Mucosa of rectum (tissue), 2 donors: ENCODE results near the gene LARP6.
"Not testable (repeated sequence)": the region's sequence is repeated elsewhere in the genome, so short reads cannot be mapped to it uniquely, and the experiment has no call there.

ENCODE experiments used
- H3K27ac ChIP-seq, 2 donors: one replicate each; pipeline ENCODE4 v1.7.0; 2013; ENCODE audit warnings: inconsistent platforms in 2 of 2, low read depth in 2 of 2, low read length in 2 of 2
- H3K27me3 ChIP-seq, 2 donors: one replicate each; pipeline ENCODE4 v1.7.0; 2013; ENCODE audit warnings: low read length in 2 of 2; ENCODE audit not compliant: control insufficient read depth in 2 of 2, insufficient read depth in 2 of 2
- H3K36me3 ChIP-seq, 2 donors: one replicate each; pipeline ENCODE4 v1.7.0; 2013; ENCODE audit warnings: low read length in 2 of 2; ENCODE audit not compliant: control insufficient read depth in 2 of 2, insufficient read depth in 2 of 2
- H3K4me1 ChIP-seq, 2 donors: one replicate each; pipeline ENCODE4 v1.7.0; 2013; ENCODE audit warnings: low read length in 2 of 2, mild to moderate bottlenecking in 1 of 2; ENCODE audit not compliant: control insufficient read depth in 2 of 2, insufficient read depth in 2 of 2
- H3K4me3 ChIP-seq, 2 donors: one replicate each; pipeline ENCODE4 v1.7.0; 2013; ENCODE audit warnings: low read length in 2 of 2
- H3K9ac ChIP-seq, 2 donors: one replicate each; pipeline ENCODE4 v1.7.0; 2013; ENCODE audit warnings: low read length in 2 of 2, low read depth in 1 of 2, mild to moderate bottlenecking in 1 of 2
- H3K9me3 ChIP-seq, 2 donors: one replicate each; pipeline ENCODE4 v1.7.0; 2013; ENCODE audit warnings: low read length in 2 of 2; ENCODE audit not compliant: control insufficient read depth in 2 of 2
- donor health status: healthy.
- donor health status: Normal muscosa, but diverticular disease.

LARP6 gene

DNA sequence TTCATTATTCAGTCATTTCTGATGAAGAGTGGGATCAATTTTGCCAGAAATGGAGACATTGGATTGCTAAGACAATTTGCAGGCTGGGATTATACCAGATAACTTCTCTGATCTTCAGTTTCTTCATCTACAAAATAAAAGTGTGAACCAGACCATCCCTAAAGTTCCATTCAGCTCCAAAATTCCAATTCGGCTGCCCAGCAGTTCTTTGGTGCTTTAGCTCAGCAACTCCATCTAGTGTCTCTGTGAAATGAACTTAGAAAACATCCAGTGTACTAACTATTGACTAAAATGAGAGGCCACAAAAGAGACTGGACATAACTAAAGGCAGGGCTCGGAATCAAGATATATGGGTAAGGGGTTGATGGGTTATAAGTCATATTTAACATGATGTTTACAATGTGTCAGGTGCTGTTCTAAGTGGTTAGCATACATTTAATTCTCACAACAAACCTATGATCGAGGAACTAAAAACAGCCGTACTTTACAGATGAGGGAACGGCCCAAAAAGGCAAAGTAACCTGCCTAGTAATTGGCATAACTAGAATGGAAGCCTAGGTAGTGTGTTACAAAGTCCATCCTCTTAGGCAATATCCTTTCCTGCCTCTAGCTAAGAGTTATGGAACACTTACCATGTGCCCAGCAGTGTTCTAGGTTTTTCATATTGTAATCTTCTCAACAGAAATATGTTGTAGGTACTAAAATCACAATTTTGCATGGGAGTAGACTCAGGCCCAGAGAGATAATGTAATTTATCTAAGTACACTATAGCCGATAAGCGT, 21.2 kb upstream of the LARP6 start:
- no peaks in the 10 kb centered on the region for H3K4me1 ChIP-seq
- H3K27me3 ChIP-seq = peaks cover 0 to 3% of the 10 kb centered on the region in 2 donors
- no peak overlapping the region for H3K27ac ChIP-seq
- no peaks in the 10 kb centered on the region for H3K9me3 ChIP-seq
- H3K4me3 ChIP-seq = no peak overlapping the region
- no peak overlapping the region for H3K9ac ChIP-seq
- H3K36me3 ChIP-seq = no peaks in the 10 kb centered on the region

DNA sequence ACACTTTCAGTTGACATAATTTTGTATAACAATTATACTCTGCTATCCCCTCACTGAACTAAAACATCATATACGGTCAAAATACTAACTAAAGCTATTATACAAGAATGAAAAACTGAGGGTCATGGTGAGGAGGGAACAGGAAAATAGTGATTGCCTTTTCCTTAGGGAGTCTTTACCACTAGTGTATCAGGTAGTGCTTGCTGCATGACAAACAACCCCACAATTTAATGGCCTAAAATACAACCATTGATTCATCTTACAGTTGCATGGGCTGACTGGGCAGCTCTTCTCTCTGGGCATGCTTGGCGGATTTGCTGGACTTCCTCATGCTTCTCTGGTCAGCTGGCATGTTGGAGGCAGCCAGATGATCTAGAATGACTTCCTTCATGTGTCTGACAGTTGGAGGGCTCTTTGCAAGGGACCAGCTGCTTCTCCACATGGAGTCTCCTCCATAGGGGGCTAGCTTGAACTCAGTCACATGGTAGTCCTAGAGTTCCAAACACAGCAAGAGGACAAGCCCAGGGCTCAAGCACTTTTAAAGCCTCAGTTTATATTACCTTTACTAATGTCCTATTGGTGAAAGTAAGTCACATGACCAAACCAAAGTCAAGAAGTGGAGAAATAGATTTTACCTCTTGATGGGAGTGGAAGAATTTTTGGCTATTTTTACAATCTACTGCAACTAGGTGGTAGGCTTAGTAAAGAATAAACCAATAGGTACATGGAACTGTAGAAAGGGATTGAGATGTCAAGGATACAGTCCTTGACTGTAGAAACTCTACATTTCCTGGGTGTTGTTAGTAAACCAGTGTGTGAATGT, 19.5 kb upstream of the LARP6 start:
- Histone ChIP-seq H3K9me3 (no peaks in the 10 kb centered on the region), H3K27ac (no peak overlapping the region), H3K4me1 (no peaks in the 10 kb centered on the region), H3K27me3 (peaks cover 0 to 3% of the 10 kb centered on the region in 2 donors), H3K9ac (no peak overlapping the region), H3K36me3 (no peaks in the 10 kb centered on the region), H3K4me3 (no peak overlapping the region)

- H3K4me3 ChIP-seq, H3K36me3 ChIP-seq, H3K27me3 ChIP-seq, H3K9ac ChIP-seq, H3K27ac ChIP-seq, H3K4me1 ChIP-seq, H3K9me3 ChIP-seq: not testable (repeated sequence)
Measured at GRCh38 chr15:70871490-70871889, 17.5 kb upstream of the LARP6 start.

- Histone ChIP-seq H3K9ac (no peak overlapping the region), H3K9me3 (no peaks in the 10 kb centered on the region), H3K27me3 (no peaks in the 10 kb centered on the region), H3K27ac (peak overlapping the region in 1 of 2 donors; percentile 27), H3K4me1 (no peaks in the 10 kb centered on the region), H3K4me3 (no peak overlapping the region), H3K36me3 (no peaks in the 10 kb centered on the region)
Measured at GRCh38 chr15:70870051-70870450, 16.1 kb upstream of the LARP6 start.

DNA sequence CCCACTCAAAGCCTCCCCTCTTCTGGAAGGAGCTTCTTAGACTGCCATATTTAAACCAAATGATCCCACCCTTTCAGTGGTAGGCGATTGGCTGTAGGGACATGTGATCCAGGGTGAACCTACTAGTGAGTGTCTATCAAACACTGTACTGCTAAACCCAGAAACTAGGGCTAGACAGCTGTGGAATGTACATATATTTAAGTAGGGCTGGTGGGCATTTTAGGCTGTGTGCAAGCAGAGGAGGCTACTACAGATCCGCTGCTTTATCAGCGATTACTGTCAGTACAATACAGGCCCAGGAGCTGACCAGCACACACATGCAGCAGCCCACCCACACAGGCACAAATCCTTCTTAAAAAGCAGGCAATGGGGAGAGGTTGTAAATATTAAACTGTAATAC, 15.4 kb upstream of the LARP6 start:
- Histone ChIP-seq H3K9me3 (no peaks in the 10 kb centered on the region), H3K36me3 (no peaks in the 10 kb centered on the region), H3K27ac (no peak overlapping the region), H3K4me3 (no peak overlapping the region), H3K4me1 (no peaks in the 10 kb centered on the region), H3K27me3 (no peaks in the 10 kb centered on the region), H3K9ac (no peak overlapping the region)

GRCh38 chr15:70867911-70868467, 14.0 kb upstream of the LARP6 start:
- Histone ChIP-seq H3K4me3 (no peak overlapping the region), H3K27me3 (no peaks in the 10 kb centered on the region), H3K9ac (no peak overlapping the region), H3K9me3 (no peaks in the 10 kb centered on the region), H3K36me3 (no peaks in the 10 kb centered on the region), H3K4me1 (no peaks in the 10 kb centered on the region), H3K27ac (peak overlapping the region in 1 of 2 donors; percentile 27)

DNA sequence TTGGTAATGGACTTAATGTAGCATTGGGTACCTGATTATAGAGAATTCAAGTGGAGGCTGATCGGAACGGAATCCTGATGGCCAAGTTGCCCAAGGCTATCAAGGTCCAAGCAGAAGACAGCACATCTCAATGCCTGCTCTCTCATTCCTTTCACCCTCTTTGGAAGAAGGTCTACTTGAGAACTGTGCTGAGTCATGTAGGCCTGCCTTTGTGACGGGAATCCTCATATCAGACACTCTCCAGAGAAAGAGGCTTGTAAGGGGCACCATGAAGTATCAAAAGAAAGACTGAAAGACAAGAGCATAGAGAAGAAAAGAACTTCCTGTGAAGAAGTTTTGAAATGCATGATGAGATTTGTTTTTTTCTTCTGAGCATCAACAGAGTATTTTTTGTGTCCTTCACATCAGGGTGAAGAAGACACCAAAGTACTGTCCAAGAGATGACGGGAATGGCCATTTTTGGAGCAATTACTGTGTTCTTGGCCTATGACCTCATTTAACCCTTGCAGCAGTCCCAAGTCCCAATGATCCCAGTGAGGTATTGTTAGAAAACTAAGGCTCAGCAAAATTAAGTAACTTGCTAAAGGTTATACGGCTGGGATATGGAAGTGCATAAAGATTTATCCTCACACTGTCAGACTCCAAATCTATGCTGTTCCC, 13.2 kb upstream of the LARP6 start:
- Histone ChIP-seq H3K36me3 (no peaks in the 10 kb centered on the region), H3K4me1 (no peaks in the 10 kb centered on the region), H3K27ac (no peak overlapping the region), H3K27me3 (no peaks in the 10 kb centered on the region), H3K9me3 (no peaks in the 10 kb centered on the region), H3K4me3 (no peak overlapping the region), H3K9ac (no peak overlapping the region)

GRCh38 chr15:70863450-70864218, 9.7 kb upstream of the LARP6 start:
- Histone ChIP-seq H3K4me3 (no peak overlapping the region), H3K27me3 (no peaks in the 10 kb centered on the region), H3K9ac (no peak overlapping the region), H3K4me1 (no peaks in the 10 kb centered on the region), H3K27ac (no peak overlapping the region), H3K36me3 (no peaks in the 10 kb centered on the region), H3K9me3 (no peaks in the 10 kb centered on the region)

DNA sequence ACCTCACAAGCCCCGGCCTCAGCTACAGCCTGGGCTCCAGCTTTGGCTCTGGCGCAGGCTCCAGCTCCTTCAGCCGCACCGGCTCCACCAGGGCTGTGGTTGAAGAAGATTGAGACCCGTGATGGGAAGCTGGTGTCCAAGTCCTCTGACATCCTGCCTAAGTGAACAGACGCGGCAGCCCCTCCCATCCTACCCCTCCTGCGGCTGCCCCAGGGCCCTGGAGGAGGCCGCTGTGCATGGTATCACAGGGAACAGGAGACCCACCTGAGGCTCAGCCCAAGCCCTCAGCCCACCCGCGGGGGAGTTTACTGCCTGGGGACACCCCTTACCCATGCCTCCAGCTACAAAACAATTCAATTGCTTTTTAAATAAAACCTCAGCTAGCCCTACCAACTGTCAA, 6.0 kb upstream of the LARP6 start:
- Histone ChIP-seq H3K4me3 (no peak overlapping the region), H3K27ac (no peak overlapping the region), H3K27me3 (peaks cover 8 to 11% of the 10 kb centered on the region in 2 donors), H3K9ac (no peak overlapping the region), H3K36me3 (no peaks in the 10 kb centered on the region), H3K9me3 (no peaks in the 10 kb centered on the region), H3K4me1 (no peaks in the 10 kb centered on the region)
